Loucy (cell line): Measurements from ENCODE around the gene TBL1XR1.

Experiments used
- H2AFZ ChIP-seq: fragments of 200-600 bp; sonication (generic); 2 replicates; pipeline ENCODE4 v1.6.0; 2016; ENCODE audit warnings: antibody characterized with exemption, mild to moderate bottlenecking, low read length, moderate library complexity
- H3F3A ChIP-seq: fragments of 200-600 bp; 2 replicates; pipeline ENCODE4 v1.6.0; 2016; ENCODE audit warnings: antibody characterized with exemption, low read depth, mild to moderate bottlenecking
- H3K27me3 ChIP-seq: fragments of 200-600 bp; sonication (generic); 2 replicates; pipeline ENCODE4 v1.6.1; 2014; ENCODE audit warnings: low read length, mild to moderate bottlenecking; ENCODE audit not compliant: insufficient read depth, poor library complexity, severe bottlenecking
- H3K36me3 ChIP-seq: fragments of 200-600 bp; sonication (generic); 2 replicates; pipeline ENCODE4 v1.6.1; 2016; ENCODE audit warnings: low read length; ENCODE audit not compliant: insufficient read depth
- H3K4me1 ChIP-seq: fragments of 200-600 bp; sonication (generic); 2 replicates; pipeline ENCODE4 v1.5.1; 2014; ENCODE audit warnings: low read length, mild to moderate bottlenecking; ENCODE audit not compliant: insufficient read depth, poor library complexity, severe bottlenecking
- H3K4me2 ChIP-seq: fragments of 200-600 bp; sonication (generic); 2 replicates; pipeline ENCODE4 v1.6.0; 2014; ENCODE audit warnings: antibody characterized with exemption, low read length, low read depth, mild to moderate bottlenecking; ENCODE audit not compliant: poor library complexity, severe bottlenecking
- H3K4me3 ChIP-seq: fragments of 200-600 bp; sonication (generic); 2 replicates; pipeline ENCODE4 v1.5.1; 2014; ENCODE audit warnings: low read length, mild to moderate bottlenecking, mixed read lengths; ENCODE audit not compliant: poor library complexity, severe bottlenecking
- H3K79me2 ChIP-seq: fragments of 200-600 bp; sonication (generic); 2 replicates; pipeline ENCODE4 v1.6.1; 2014; ENCODE audit warnings: low read length; ENCODE audit not compliant: insufficient read depth
- H3K9ac ChIP-seq: fragments of 200-600 bp; sonication (generic); 2 replicates; pipeline ENCODE4 v1.6.0; 2014; ENCODE audit warnings: mild to moderate bottlenecking, low read depth, low read length, moderate library complexity; ENCODE audit not compliant: poor library complexity, severe bottlenecking
- H3K9me2 ChIP-seq: fragments of 200-600 bp; sonication (generic); replicated peaks from 2 replicates; pipeline ENCODE4 v1.6.1; 2016; ENCODE audit warnings: low read depth, low read length, mixed read lengths
- H3K9me3 ChIP-seq: fragments of 200-600 bp; sonication (generic); 2 replicates; pipeline ENCODE4 v1.6.1; 2014; ENCODE audit warnings: mild to moderate bottlenecking, antibody characterized with exemption, low read length, low read depth; ENCODE audit not compliant: insufficient read depth
- H4K20me1 ChIP-seq: fragments of 200-600 bp; sonication (generic); 2 replicates; pipeline ENCODE4 v1.6.0; 2014; ENCODE audit warnings: antibody characterized with exemption, low read length, mild to moderate bottlenecking; ENCODE audit not compliant: insufficient read depth, poor library complexity, severe bottlenecking
- CTCF ChIP-seq: fragments of 200-600 bp; sonication (generic); conservative IDR thresholded peaks from 2 replicates; pipeline ENCODE4 v1.5.1; 2014; ENCODE audit warnings: mild to moderate bottlenecking, antibody characterized with exemption, low read length
- EZH2phosphoT487 ChIP-seq: fragments of 200-600 bp; IDR thresholded peaks from 2 replicates; pipeline ENCODE4 v1.6.1; 2018; ENCODE audit warnings: antibody characterized with exemption, mild to moderate bottlenecking, moderate library complexity, borderline replicate concordance

Gene TBL1XR1

GRCh38 chr3:177127008-177127407, 70.3 kb downstream of the TBL1XR1 start:
- Histone ChIP-seq H2AFZ (no peak overlapping the region), H3K9ac (no peak overlapping the region), H3F3A (no peaks in the 10 kb centered on the region), H3K27me3 (no peaks in the 10 kb centered on the region), H3K9me3 (no peaks in the 10 kb centered on the region), H3K79me2 (peaks cover 100% of the 10 kb centered on the region), H3K4me3 (no peak overlapping the region), H3K9me2 (no peaks in the 10 kb centered on the region), H3K4me1 (peaks cover 24% of the 10 kb centered on the region), H3K36me3 (peaks cover 28% of the 10 kb centered on the region), H3K4me2 (no peak overlapping the region), H4K20me1 (peaks cover 99% of the 10 kb centered on the region)
- no peak for TF ChIP-seq EZH2phosphoT487
- TF ChIP-seq CTCF: no peak

GRCh38 chr3:177126015-177126773, 71.1 kb downstream of the TBL1XR1 start:
- no peak overlapping the region for H3K4me2 ChIP-seq
- no peak overlapping the region for H3K4me3 ChIP-seq
- H3K9me3 ChIP-seq: no peaks in the 10 kb centered on the region
- peaks cover 21% of the 10 kb centered on the region for H3K36me3 ChIP-seq
- no peaks in the 10 kb centered on the region for H3F3A ChIP-seq
- peaks cover 24% of the 10 kb centered on the region for H3K4me1 ChIP-seq
- H3K9me2 ChIP-seq: no peaks in the 10 kb centered on the region
- no peaks in the 10 kb centered on the region for H3K27me3 ChIP-seq
- H2AFZ ChIP-seq: no peak overlapping the region
- peaks cover 99% of the 10 kb centered on the region for H4K20me1 ChIP-seq
- TF ChIP-seq CTCF: no peak
- no peak for TF ChIP-seq EZH2phosphoT487
- H3K79me2 ChIP-seq: peaks cover 100% of the 10 kb centered on the region
- H3K9ac ChIP-seq: no peak overlapping the region

- Histone ChIP-seq H3K4me1 (peaks cover 28% of the 10 kb centered on the region), H3K27me3 (no peaks in the 10 kb centered on the region), H3K79me2 (peaks cover 100% of the 10 kb centered on the region), H4K20me1 (peaks cover 99% of the 10 kb centered on the region), H3K9me3 (no peaks in the 10 kb centered on the region), H3K4me3 (no peak overlapping the region), H3K36me3 (peaks cover 12% of the 10 kb centered on the region), H2AFZ (no peak overlapping the region), H3K9ac (no peak overlapping the region), H3F3A (no peaks in the 10 kb centered on the region), H3K4me2 (no peak overlapping the region), H3K9me2 (no peaks in the 10 kb centered on the region)
- no peak for TF ChIP-seq CTCF
- no peak for TF ChIP-seq EZH2phosphoT487
These were observed 72.4 kb downstream of the TBL1XR1 start for GRCh38 chr3:177124882-177125281.
